CD4-positive, alpha-beta T cell (primary cell): ENCODE data around the gene HECW1. TPM values are rescaled to one million over a fixed set of nuclear protein-coding genes. Genes with fewer than 3 reads are reported as not detected.

Source experiments
- ATAC-seq: fragments of 200-7000 bp; cut with Tn5 transposase; one replicate; pipeline ENCODE4 v1.10.0; 2022; ENCODE audit warnings: mild to moderate bottlenecking; ENCODE audit not compliant: poor library complexity
- CTCF ChIA-PET: fragments of 350-600 bp; sonication (Branson Sonifier 250); formaldehyde crosslinking; loops from one replicate; lab custom pipeline; 2021; ENCODE audit warnings: antibody characterized with exemption, inconsistent platforms; lab: Charles Lee
- POLR2A ChIA-PET: fragments of 350-600 bp; sonication (Branson Sonifier 250); formaldehyde crosslinking; loops from one replicate; lab custom pipeline; 2021; ENCODE audit warnings: antibody characterized with exemption, inconsistent platforms; lab: Charles Lee
- DNase-seq, 14 experiments: peaks; one replicate each; pipeline ENCODE4 v3.0.0-alpha.2; 2013 to 2020; ENCODE audit warnings: mixed read lengths in 2 of 14
- H3K27ac ChIP-seq, 2 donors: one replicate each; pipeline versions ENCODE4 v1.5.1 to v1.7.0; 2013; ENCODE audit warnings: low read length in 2 of 2, low read depth in 1 of 2, mild to moderate bottlenecking in 1 of 2
- H3K27me3 ChIP-seq, 2 experiments: 1 replicate in 1 of 2; 2 replicates in 1 of 2; pipeline versions ENCODE4 v1.6.1 to v1.7.0; 2013; ENCODE audit warnings: low read length in 2 of 2, control low read depth in 1 of 2, mild to moderate bottlenecking in 1 of 2, moderate library complexity in 1 of 2; ENCODE audit not compliant: insufficient read depth in 2 of 2, control insufficient read depth in 1 of 2
- H3K36me3 ChIP-seq: one replicate; pipeline ENCODE4 v1.6.1; 2013; ENCODE audit warnings: low read length, control low read depth; ENCODE audit not compliant: insufficient read depth
- H3K4me1 ChIP-seq: one replicate; pipeline ENCODE4 v1.6.1; 2013; ENCODE audit warnings: low read length, control low read depth; ENCODE audit not compliant: insufficient read depth
- H3K4me3 ChIP-seq: one replicate; pipeline ENCODE4 v1.5.1; 2013; ENCODE audit warnings: mild to moderate bottlenecking, low read length, moderate library complexity
- H3K9me3 ChIP-seq, 2 experiments: 1 replicate in 1 of 2; 2 replicates in 1 of 2; pipeline versions ENCODE4 v1.6.1 to v1.7.0; 2013; ENCODE audit warnings: low read length in 2 of 2, mild to moderate bottlenecking in 2 of 2, control low read depth in 1 of 2, moderate library complexity in 1 of 2; ENCODE audit not compliant: control insufficient read depth in 1 of 2, insufficient read depth in 1 of 2
- H3K27ac Mint-ChIP-seq: one replicate; pipeline ENCODE4 v1.8.0; 2020; ENCODE audit warnings: mixed read lengths
- H3K27me3 Mint-ChIP-seq: one replicate; pipeline ENCODE4 v1.8.0; 2021; ENCODE audit warnings: mixed read lengths
- H3K36me3 Mint-ChIP-seq: one replicate; pipeline ENCODE4 v1.8.0; 2021; ENCODE audit warnings: low read depth, mixed read lengths
- H3K4me1 Mint-ChIP-seq: one replicate; pipeline ENCODE4 v1.8.0; 2021; ENCODE audit warnings: low read depth, mixed read lengths
- H3K4me3 Mint-ChIP-seq: one replicate; pipeline ENCODE4 v1.8.0; 2020; ENCODE audit warnings: mild to moderate bottlenecking, mixed read lengths
- H3K9me3 Mint-ChIP-seq: one replicate; pipeline ENCODE4 v1.8.0; 2020; ENCODE audit warnings: mixed read lengths
- intact Hi-C, 2 experiments: fragments of 100-400 bp; cut with DNase I in 1 of 2; cut with micrococcal nuclease in 1 of 2; formaldehyde crosslinking; loops; one replicate each; pipeline versions ENCODE4 v1.15.1 to v1.9.0; 2023 to 2025; cut with DNase I, micrococcal nuclease
- total RNA-seq, 174 experiments: library from RNA in 2 of 174; stranded (reverse) in 2 of 174; gene quantifications; one replicate each; pipeline ENCODE4 v1.2.3 and lab custom pipeline; 2021 to 2026
- TF ChIP-seq, protein P1 (sequence below): fragments of 200-600 bp; IDR thresholded peaks from one replicate; pipeline ENCODE4 v1.8.0; 2022; ENCODE audit warnings: antibody characterized with exemption, mild to moderate bottlenecking

The HECW1 gene
- total RNA-seq, 2 experiments from 2014 or later: not detected

DNA sequence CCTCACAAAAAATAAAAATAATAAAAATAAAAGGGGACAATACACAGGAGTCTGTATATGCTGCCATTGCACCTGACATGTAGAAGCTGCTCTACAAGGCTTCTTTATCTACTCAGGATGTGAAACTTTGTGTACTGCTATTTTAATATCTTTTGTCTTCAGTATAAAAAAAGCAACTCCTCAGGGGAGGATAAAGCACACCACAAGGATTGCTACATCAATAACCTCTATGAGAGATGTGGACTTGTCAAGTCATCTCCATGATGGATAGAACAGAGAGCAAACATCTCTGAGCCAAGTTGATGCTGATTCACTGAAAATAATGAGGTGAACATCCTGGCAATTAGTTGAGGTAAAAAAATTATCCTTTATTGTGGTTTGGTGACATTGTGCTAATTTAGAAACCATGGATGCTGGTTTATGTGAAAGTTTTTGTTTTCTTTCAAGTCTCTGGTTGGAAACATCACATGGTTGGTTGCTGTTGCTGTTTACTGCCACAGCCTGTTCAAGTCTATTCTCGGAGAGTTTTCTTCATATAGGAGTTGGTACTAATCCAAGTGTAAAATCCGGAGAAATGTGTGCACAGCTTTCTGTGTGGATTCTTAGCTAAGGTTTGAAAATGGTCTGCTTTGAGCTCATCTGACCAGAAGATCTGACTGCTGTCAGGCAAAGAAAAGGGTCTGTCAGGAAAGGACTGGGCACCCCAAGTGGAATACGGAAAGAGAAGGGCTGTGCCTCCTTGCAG lies 1.5 kb upstream of the HECW1 start:
- H3K9me3 ChIP-seq: peaks cover 0 to 4% of the 10 kb centered on the region in 2 experiments
- Mint-ChIP-seq H3K9me3 (no peaks in the 10 kb centered on the region), H3K4me3 (no peak overlapping the region), H3K27me3 (peaks cover 78% of the 10 kb centered on the region), H3K27ac (no peak overlapping the region), H3K36me3 (no peaks in the 10 kb centered on the region), H3K4me1 (peaks cover 18% of the 10 kb centered on the region)
- no peak overlapping the region for H3K4me3 ChIP-seq
- DNase-seq: no peak
- no peak overlapping the region for H3K27ac ChIP-seq
- TF ChIP-seq, protein P1, sequence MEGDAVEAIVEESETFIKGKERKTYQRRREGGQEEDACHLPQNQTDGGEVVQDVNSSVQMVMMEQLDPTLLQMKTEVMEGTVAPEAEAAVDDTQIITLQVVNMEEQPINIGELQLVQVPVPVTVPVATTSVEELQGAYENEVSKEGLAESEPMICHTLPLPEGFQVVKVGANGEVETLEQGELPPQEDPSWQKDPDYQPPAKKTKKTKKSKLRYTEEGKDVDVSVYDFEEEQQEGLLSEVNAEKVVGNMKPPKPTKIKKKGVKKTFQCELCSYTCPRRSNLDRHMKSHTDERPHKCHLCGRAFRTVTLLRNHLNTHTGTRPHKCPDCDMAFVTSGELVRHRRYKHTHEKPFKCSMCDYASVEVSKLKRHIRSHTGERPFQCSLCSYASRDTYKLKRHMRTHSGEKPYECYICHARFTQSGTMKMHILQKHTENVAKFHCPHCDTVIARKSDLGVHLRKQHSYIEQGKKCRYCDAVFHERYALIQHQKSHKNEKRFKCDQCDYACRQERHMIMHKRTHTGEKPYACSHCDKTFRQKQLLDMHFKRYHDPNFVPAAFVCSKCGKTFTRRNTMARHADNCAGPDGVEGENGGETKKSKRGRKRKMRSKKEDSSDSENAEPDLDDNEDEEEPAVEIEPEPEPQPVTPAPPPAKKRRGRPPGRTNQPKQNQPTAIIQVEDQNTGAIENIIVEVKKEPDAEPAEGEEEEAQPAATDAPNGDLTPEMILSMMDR: no peak
- intact Hi-C loops: no loop called here
- H3K36me3 ChIP-seq: no peaks in the 10 kb centered on the region
- POLR2A ChIA-PET: no interaction called here
- CTCF ChIA-PET: no interaction called here
- H3K27me3 ChIP-seq: peaks cover 26 to 89% of the 10 kb centered on the region in 2 experiments
- H3K4me1 ChIP-seq: peaks cover 7% of the 10 kb centered on the region
- ATAC-seq: no peak

DNA sequence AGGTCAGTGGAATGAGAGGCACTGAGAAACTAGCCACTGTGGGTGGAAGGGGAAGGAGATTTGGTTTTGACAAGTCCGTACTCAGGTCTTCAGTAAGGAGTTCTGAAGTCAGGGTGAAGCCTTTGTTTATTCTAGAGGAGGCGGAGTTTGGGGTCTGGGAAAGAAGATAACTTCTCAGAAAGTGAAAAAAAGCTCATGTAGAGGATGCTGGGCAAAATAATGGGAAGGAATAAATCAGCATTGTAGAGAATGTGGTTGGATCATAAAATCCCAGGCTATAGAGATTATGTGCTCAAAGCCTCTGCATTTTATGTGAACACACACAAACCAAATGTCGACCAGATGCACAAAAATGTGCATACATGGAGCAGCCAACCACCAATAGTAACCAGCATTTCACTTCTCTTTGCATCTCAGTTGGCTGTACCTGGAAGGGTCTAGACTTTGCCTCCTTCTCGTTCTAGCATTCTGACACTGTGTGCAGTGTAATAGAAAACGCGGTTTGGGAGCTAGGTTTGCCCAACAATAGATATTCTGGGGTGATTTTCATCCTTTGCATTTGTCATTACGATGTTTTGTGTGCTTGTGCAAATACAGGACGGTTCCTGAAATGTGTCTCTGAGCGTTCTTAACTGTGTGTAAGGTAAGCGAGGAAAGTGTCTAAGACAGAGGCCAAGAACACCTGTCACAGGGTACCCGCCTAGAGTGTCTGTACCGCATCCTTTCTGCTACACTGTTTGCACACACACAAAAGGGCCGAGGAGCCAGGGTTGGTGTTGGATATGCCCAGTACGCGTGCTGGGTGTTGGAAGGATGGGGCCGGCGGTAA lies 603 bp upstream of the HECW1 start:
- H3K9me3 Mint-ChIP-seq: no peaks in the 10 kb centered on the region
- Histone ChIP-seq H3K36me3 (no peaks in the 10 kb centered on the region), H3K4me1 (peaks cover 7% of the 10 kb centered on the region), H3K27ac (no peak overlapping the region), H3K4me3 (no peak overlapping the region), H3K27me3 (peaks cover 31 to 91% of the 10 kb centered on the region in 2 experiments), H3K9me3 (peaks cover 0 to 4% of the 10 kb centered on the region in 2 experiments)
- H3K36me3 Mint-ChIP-seq: no peaks in the 10 kb centered on the region
- POLR2A ChIA-PET: no interaction called here
- TF ChIP-seq, protein P1: no peak
- intact Hi-C loops: no loop called here
- CTCF ChIA-PET: no interaction called here
- H3K4me1 Mint-ChIP-seq: peaks cover 18% of the 10 kb centered on the region
- H3K27me3 Mint-ChIP-seq: peaks cover 85% of the 10 kb centered on the region
- DNase-seq (no peak), ATAC-seq (no peak)
- H3K4me3 Mint-ChIP-seq: peak overlapping the region; percentile 39
- H3K27ac Mint-ChIP-seq: no peak overlapping the region

DNA sequence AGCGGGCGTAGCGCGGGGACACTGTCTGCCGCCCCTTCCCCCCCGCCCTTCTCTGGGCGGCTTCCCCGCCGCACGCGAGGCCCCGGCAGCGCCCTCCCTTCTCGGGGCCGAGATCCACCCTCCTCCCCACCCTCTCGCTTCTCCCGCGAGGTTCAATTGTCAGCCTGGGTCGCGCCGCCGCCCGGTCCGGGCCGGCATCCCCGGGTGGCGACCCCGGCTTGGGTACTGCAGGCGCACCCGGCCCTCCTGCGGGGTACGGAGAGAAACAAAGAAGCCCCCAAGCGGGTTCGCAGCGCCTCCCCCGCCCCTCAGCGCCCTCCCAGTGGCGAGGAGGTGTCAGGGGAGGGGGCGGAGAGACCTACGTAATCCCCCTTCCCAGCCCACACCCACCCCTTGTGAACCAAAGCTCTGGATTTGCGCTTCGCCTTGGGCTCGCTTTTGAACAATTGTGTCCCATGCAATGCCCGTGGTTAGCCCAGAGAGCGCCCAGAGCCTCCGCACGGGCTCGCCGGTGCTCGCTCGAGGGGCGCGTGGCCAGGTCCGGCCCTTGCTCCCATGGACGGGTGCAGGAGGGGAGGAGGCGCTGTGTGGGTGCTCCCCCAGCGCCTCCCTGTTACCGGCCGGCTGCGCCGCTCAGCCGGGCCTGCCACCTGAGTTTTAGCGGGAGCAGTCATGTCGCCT lies 634 bp downstream of the HECW1 start:
- ATAC-seq: no peak
- H3K9me3 Mint-ChIP-seq: no peaks in the 10 kb centered on the region
- H3K4me3 ChIP-seq: no peak overlapping the region

More for the DNA sequence above, 634 bp downstream of the HECW1 start:
- ChIA-PET POLR2A (no interaction called here), CTCF (interaction anchor here (0.6 kb wide), 1 partner anchor 397 kb away, joined by 3 read pairs; no protein-coding TSS in a partner anchor)
- Mint-ChIP-seq H3K4me3 (no peak overlapping the region), H3K36me3 (no peaks in the 10 kb centered on the region), H3K4me1 (peaks cover 18% of the 10 kb centered on the region), H3K27ac (no peak overlapping the region), H3K27me3 (peaks cover 86% of the 10 kb centered on the region)
- TF ChIP-seq, protein P1: no peak
- intact Hi-C loops: no loop called here
- H3K27ac ChIP-seq: no peak overlapping the region
- peaks cover 31 to 90% of the 10 kb centered on the region in 2 experiments for H3K27me3 ChIP-seq
- H3K36me3 ChIP-seq: no peaks in the 10 kb centered on the region
- DNase-seq: no peak
- H3K9me3 ChIP-seq: peaks cover 0 to 4% of the 10 kb centered on the region in 2 experiments
- H3K4me1 ChIP-seq: peaks cover 7% of the 10 kb centered on the region
